Measurements from ENCODE around the gene NFKB2. TPM values are rescaled to one million over a fixed set of nuclear protein-coding genes. Genes with fewer than 3 reads are reported as not detected.

NFKB2 gene
- polyA plus RNA-seq (2012; ENCODE audit: insufficient read length, low read depth): 29.2 TPM

GRCh38 chr10:102395400-102396316, at the start of gene NFKB2:
Gene NFKB2 (plus strand): TSS chr10:102395705. CDS start chr10:102395960, 255 bp downstream.
- no peak for TF ChIP-seq TAF1 (IDR thresholded peaks at IDR 0.05; ENCODE audit: borderline replicate concordance, insufficient read depth, low read length)
- TF ChIP-seq REST (IDR thresholded peaks at IDR 0.05; ENCODE audit: insufficient read depth in 1 of 2, low read depth in 2 of 2, low read length in 2 of 2): no peak
- TF ChIP-seq FOXP2 (optimal IDR thresholded peaks at IDR 0.05; ENCODE audit: borderline replicate concordance, extremely low read depth, extremely low read length, insufficient read depth): no peak
- no peak for TF ChIP-seq SIN3A (IDR thresholded peaks at IDR 0.05; ENCODE audit: borderline replicate concordance, insufficient read depth, low read length)
- no peak for TF ChIP-seq POLR2AphosphoS5 (IDR thresholded peaks at IDR 0.05; ENCODE audit: low read depth, low read length)

GRCh38 chr10:102347236-102347828, 48.2 kb upstream of the NFKB2 start:
- TF ChIP-seq FOXP2 (optimal IDR thresholded peaks at IDR 0.05; ENCODE audit: borderline replicate concordance, extremely low read depth, extremely low read length, insufficient read depth) (peak; percentile 36), SIN3A (IDR thresholded peaks at IDR 0.05; ENCODE audit: borderline replicate concordance, insufficient read depth, low read length) (no peak)

GRCh38 chr10:102352066-102352715, 43.3 kb upstream of the NFKB2 start:
- no peak for TF ChIP-seq TAF1 (IDR thresholded peaks at IDR 0.05; ENCODE audit: borderline replicate concordance, insufficient read depth, low read length)
- TF ChIP-seq POLR2AphosphoS5 (IDR thresholded peaks at IDR 0.05; ENCODE audit: low read depth, low read length): no peak
- TF ChIP-seq FOXP2 (optimal IDR thresholded peaks at IDR 0.05; ENCODE audit: borderline replicate concordance, extremely low read depth, extremely low read length, insufficient read depth): no peak
- TF ChIP-seq SIN3A (IDR thresholded peaks at IDR 0.05; ENCODE audit: borderline replicate concordance, insufficient read depth, low read length): no peak
- no peak for TF ChIP-seq REST (IDR thresholded peaks at IDR 0.05; ENCODE audit: insufficient read depth in 1 of 2, low read depth in 2 of 2, low read length in 2 of 2)

- TF ChIP-seq FOXP2 (optimal IDR thresholded peaks at IDR 0.05; ENCODE audit: borderline replicate concordance, extremely low read depth, extremely low read length, insufficient read depth): no peak
- TF ChIP-seq TAF1 (IDR thresholded peaks at IDR 0.05; ENCODE audit: borderline replicate concordance, insufficient read depth, low read length): no peak
- no peak for TF ChIP-seq POLR2AphosphoS5 (IDR thresholded peaks at IDR 0.05; ENCODE audit: low read depth, low read length)
- TF ChIP-seq REST (IDR thresholded peaks at IDR 0.05; ENCODE audit: insufficient read depth in 1 of 2, low read depth in 2 of 2, low read length in 2 of 2): no peak
- TF ChIP-seq SIN3A (IDR thresholded peaks at IDR 0.05; ENCODE audit: borderline replicate concordance, insufficient read depth, low read length): no peak
Measured at GRCh38 chr10:102354451-102354850, 41.1 kb upstream of the NFKB2 start.

DNA sequence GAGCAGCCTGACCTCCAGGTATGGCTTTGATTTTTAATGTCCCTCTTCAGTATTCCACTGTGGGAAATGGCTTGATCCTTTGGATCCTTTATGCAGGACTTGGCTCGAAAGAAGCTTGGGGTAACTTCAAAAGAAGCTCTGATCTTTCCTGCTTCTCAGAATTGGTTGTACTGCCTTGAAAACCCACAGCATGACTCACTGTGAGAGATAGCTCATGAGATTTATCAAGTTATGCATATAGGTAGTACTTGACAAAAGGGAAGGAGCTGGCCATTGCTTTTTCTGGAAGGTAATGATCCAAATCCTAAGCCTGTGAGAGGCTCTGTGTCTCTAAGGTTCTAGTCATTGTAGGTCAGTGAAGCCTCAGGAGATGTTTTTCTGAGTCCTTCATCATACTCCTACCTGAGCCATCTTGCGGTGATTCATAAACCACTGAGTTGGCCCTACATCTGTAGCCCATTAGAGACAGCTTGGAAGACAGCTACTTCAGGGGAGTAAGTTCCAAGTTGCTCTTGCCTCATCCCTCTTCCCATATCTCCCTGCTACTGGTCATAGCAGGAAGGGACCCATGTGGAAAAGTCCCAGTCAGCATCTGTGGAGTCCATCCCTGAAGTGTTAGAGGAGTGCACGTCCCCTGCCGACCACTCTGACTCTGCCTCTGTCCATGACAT, 36.7 kb upstream of the NFKB2 start:
- TF ChIP-seq POLR2AphosphoS5 (IDR thresholded peaks at IDR 0.05; ENCODE audit: low read depth, low read length) (no peak), TAF1 (IDR thresholded peaks at IDR 0.05; ENCODE audit: borderline replicate concordance, insufficient read depth, low read length) (no peak), REST (IDR thresholded peaks at IDR 0.05; ENCODE audit: insufficient read depth in 1 of 2, low read depth in 2 of 2, low read length in 2 of 2) (no peak), SIN3A (IDR thresholded peaks at IDR 0.05; ENCODE audit: borderline replicate concordance, insufficient read depth, low read length) (no peak), FOXP2 (optimal IDR thresholded peaks at IDR 0.05; ENCODE audit: borderline replicate concordance, extremely low read depth, extremely low read length, insufficient read depth) (no peak)
